Thoracic aorta (tissue), 2 donors: ENCODE data around the gene ZKSCAN7. TPM values are rescaled to one million over a fixed set of nuclear protein-coding genes. Genes with fewer than 3 reads are reported as not detected.
"Not testable (repeated sequence)": the region's sequence is repeated elsewhere in the genome, so short reads cannot be mapped to it uniquely, and the experiment has no call there.

ENCODE experiments used
- ATAC-seq: fragments of 150-250 bp; one replicate; pipeline ENCODE4 v1.8.0; 2017; ENCODE audit warnings: low read depth; ENCODE audit not compliant: insufficient number of reproducible peaks, low FRiP score
- DNase-seq: peaks from one replicate; pipeline ENCODE4 v3.0.0-alpha.2; 2020; ENCODE audit warnings: low spot score
- H3K27ac ChIP-seq, 2 donors: fragments of 200-600 bp; sonication (generic); 1 replicate in 1 of 2; 2 replicates in 1 of 2; pipeline ENCODE4 v1.5.1; 2016; ENCODE audit warnings: mild to moderate bottlenecking in 2 of 2, moderate library complexity in 2 of 2
- H3K27me3 ChIP-seq: fragments of 200-600 bp; sonication (generic); replicated peaks from 2 replicates; pipeline ENCODE4 v1.6.0; 2016; ENCODE audit warnings: mild to moderate bottlenecking; ENCODE audit not compliant: insufficient read depth
- H3K36me3 ChIP-seq: fragments of 200-600 bp; sonication (generic); one replicate; pipeline ENCODE4 v1.5.1; 2016
- H3K4me1 ChIP-seq, 2 donors: fragments of 200-600 bp; sonication (generic); 1 replicate in 1 of 2; 2 replicates in 1 of 2; pipeline versions ENCODE4 v1.5.1 to v1.6.0; 2016; ENCODE audit warnings: low read depth in 2 of 2, mild to moderate bottlenecking in 1 of 2; ENCODE audit not compliant: control insufficient read depth in 1 of 2
- H3K4me3 ChIP-seq: fragments of 200-600 bp; sonication (generic); 2 replicates; pipeline ENCODE4 v1.5.1; 2016; ENCODE audit warnings: mild to moderate bottlenecking
- H3K9me3 ChIP-seq: fragments of 200-600 bp; sonication (generic); 2 replicates; pipeline ENCODE4 v1.5.1; 2016
- total RNA-seq, 2 donors: library from RNA; depleted of rRNA; stranded (reverse); fragments of >200 nt; gene quantifications; one replicate each; pipeline versions ENCODE4 v1.1.0 to v1.2.3, GENCODE V29; 2016
- TF ChIP-seq, protein P1 (sequence below): fragments of 200-600 bp; sonication (generic); IDR thresholded peaks from one replicate; pipeline ENCODE4 v1.5.1; 2019; ENCODE audit warnings: antibody characterized with exemption

Gene ZKSCAN7
- total RNA-seq, 2 donors from 2014 or later = 2.5 to 5.4 TPM

DNA sequence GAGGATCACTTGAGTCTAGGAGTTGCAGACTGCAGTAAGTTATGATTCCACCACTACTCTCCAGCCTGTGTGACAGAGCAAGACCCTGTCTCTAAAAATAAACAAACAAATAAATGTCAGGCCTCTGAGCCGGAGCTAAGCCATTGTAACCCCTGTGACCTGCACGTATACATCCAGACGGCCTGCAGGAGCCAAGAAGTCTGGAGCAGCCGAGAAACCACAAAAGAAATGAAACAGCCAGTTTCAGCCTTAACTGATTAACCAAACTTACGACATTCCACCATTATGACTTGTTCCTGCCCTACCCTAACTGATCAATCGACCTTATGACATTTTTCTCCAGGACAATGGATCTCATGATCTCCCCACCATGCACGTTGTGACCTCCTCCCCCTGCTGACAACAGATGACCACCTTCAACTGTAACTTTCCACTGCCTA, 32.5 kb upstream of the ZKSCAN7 start:
- H3K4me1 ChIP-seq = no peaks in the 10 kb centered on the region
- no peak overlapping the region for H3K27ac ChIP-seq
- no peaks in the 10 kb centered on the region for H3K9me3 ChIP-seq
- TF ChIP-seq, protein P1, sequence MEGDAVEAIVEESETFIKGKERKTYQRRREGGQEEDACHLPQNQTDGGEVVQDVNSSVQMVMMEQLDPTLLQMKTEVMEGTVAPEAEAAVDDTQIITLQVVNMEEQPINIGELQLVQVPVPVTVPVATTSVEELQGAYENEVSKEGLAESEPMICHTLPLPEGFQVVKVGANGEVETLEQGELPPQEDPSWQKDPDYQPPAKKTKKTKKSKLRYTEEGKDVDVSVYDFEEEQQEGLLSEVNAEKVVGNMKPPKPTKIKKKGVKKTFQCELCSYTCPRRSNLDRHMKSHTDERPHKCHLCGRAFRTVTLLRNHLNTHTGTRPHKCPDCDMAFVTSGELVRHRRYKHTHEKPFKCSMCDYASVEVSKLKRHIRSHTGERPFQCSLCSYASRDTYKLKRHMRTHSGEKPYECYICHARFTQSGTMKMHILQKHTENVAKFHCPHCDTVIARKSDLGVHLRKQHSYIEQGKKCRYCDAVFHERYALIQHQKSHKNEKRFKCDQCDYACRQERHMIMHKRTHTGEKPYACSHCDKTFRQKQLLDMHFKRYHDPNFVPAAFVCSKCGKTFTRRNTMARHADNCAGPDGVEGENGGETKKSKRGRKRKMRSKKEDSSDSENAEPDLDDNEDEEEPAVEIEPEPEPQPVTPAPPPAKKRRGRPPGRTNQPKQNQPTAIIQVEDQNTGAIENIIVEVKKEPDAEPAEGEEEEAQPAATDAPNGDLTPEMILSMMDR = no peak
- no peaks in the 10 kb centered on the region for H3K27me3 ChIP-seq
- no peak overlapping the region for H3K4me3 ChIP-seq
- no peaks in the 10 kb centered on the region for H3K36me3 ChIP-seq
- DNase-seq (no peak), ATAC-seq (no peak)

DNA sequence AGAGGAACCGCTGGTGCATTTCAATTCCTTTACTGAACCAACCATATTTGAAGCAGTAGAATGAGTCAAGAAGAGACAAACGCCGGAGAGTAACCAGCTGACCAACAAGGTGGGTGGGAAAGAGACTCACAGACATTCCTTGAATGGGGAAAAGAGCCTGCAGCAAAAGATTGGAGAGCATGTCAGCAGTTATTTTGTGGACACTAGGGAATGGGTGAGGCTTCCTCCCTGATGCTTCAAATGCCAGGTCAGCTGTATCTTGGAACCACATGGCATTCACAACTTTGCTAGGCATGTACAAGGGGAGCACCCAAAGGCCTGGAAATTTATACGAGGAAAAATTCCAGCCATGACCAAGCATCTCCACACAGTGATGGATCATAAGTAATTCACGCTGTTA, 29.9 kb upstream of the ZKSCAN7 start:
- no peaks in the 10 kb centered on the region for H3K27me3 ChIP-seq
- no peak overlapping the region for H3K4me3 ChIP-seq
- H3K4me1 ChIP-seq = no peaks in the 10 kb centered on the region
- no peaks in the 10 kb centered on the region for H3K9me3 ChIP-seq
- TF ChIP-seq, protein P1 = no peak
- ATAC-seq (no peak), DNase-seq (no peak)
- no peaks in the 10 kb centered on the region for H3K36me3 ChIP-seq
- H3K27ac ChIP-seq = no peak overlapping the region

DNA sequence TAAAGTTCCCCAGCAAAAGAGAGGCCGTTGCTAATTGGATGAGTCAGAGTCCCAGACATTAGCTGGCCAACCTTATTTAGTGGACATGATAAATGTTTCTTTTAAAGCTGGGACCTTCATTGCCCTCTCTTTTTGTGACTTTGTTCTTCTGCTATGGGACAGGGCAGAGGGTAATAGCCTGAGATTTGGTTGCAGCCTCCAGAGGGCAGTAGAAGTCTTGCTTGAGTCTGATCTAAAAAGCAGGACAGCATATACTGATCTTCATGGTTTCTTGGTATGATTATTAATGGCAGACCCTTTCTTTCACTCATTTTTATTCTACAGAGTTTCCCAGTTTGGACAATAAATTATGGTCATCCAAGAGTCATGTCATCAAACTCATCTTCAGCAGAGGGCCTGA, 25.1 kb upstream of the ZKSCAN7 start:
- H3K9me3 ChIP-seq = no peaks in the 10 kb centered on the region
- TF ChIP-seq, protein P1 = no peak
- DNase-seq (no peak), ATAC-seq (no peak)
- no peaks in the 10 kb centered on the region for H3K4me1 ChIP-seq
- no peak overlapping the region for H3K4me3 ChIP-seq
- H3K36me3 ChIP-seq = no peaks in the 10 kb centered on the region
- no peaks in the 10 kb centered on the region for H3K27me3 ChIP-seq
- no peak overlapping the region for H3K27ac ChIP-seq

DNA sequence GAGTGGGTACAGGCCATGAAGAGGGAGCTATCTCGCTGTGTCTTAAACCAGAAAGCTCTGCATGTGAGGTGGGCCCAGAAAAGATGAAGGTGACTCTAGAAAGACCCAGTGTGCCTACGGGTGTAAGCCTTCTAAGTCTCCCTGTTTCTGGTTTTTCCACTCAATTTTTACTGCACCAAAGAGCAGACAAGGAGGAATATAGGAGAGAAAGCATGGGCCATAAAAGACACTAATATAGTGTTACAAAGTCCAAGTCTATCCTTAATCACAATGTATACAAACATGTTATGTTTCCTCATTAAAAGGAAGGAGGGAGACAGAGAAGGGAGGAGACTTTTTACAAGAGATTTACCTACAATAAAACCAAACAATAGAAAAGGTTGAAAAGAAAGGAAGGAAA, 24.1 kb upstream of the ZKSCAN7 start:
- Histone ChIP-seq H3K36me3 (no peaks in the 10 kb centered on the region), H3K27ac (no peak overlapping the region), H3K9me3 (no peaks in the 10 kb centered on the region), H3K27me3 (no peaks in the 10 kb centered on the region), H3K4me1 (no peaks in the 10 kb centered on the region), H3K4me3 (no peak overlapping the region)
- DNase-seq (no peak), ATAC-seq (no peak)
- TF ChIP-seq, protein P1 = no peak

DNA sequence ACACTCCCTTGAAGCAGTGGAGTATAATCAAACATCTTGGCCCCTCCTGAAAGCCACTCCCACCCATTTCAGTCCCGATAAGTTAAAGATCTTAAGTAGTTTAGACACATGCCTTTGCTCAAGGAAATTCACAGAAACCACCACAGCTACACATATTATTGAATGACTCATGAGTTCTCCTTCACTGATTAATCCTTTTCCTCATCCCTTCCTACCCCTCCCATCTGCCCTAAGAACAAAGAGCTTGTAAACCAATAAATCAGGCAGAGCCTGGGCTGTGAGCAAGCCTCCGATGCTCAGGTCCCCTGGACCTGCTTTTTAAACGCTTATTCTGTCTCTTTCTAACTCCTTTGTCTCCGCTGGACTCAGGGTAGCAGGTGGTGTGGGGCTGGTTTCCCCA, 20.3 kb upstream of the ZKSCAN7 start:
- not testable (repeated sequence) for H3K4me3 ChIP-seq, ATAC-seq, H3K27me3 ChIP-seq, H3K9me3 ChIP-seq, DNase-seq, H3K36me3 ChIP-seq, H3K4me1 ChIP-seq, H3K27ac ChIP-seq

DNA sequence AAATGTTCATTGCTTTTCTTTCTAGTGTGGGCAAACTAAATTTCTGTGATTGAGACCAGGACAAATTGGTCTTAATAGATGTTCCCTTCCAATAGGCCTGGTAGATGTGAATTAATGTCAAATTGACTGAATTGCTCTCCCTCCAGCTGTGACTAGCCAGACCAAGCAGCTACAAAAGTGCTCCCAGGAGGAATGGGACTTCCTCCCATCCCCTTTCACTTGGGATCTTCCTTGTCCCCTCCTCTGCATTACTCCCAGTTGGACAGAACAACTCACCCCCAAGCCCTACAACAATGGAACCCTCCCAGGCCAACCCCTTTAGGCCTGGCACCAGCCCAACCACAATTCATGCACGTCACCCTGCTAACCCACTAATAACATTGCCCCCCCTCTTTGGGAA, 19.6 kb upstream of the ZKSCAN7 start:
- H3K36me3 ChIP-seq = no peaks in the 10 kb centered on the region
- no peak overlapping the region for H3K27ac ChIP-seq
- TF ChIP-seq, protein P1 = no peak
- DNase-seq = no peak
- no peaks in the 10 kb centered on the region for H3K9me3 ChIP-seq
- H3K27me3 ChIP-seq = no peaks in the 10 kb centered on the region
- no peaks in the 10 kb centered on the region for H3K4me1 ChIP-seq
- H3K4me3 ChIP-seq = no peak overlapping the region
- ATAC-seq = no peak

DNA sequence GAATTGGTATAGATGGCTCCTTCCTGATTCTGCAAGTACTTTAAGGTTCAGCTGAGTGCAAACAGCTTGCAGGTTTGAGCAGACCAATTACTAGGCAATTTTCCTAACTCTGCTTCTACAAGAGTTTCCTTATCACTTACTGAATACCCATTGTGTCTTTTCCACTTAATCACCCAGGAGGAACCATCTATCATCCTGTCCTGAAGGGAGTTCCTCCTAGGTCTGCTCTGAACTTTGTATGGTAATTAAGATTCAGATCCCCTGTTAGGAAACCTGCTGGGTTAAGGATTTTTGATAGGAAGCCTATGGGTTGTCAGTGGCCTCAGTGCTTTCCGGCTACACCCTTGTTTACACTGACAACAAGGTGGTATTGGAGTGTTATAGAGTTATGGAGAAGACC, 10.2 kb upstream of the ZKSCAN7 start:
- ATAC-seq = not testable (repeated sequence)

More for the DNA sequence above, 10.2 kb upstream of the ZKSCAN7 start:
- DNase-seq, H3K36me3 ChIP-seq, H3K27ac ChIP-seq, H3K9me3 ChIP-seq, H3K4me1 ChIP-seq, H3K27me3 ChIP-seq, H3K4me3 ChIP-seq: not testable (repeated sequence)
